CD8-positive, alpha-beta memory T cell (primary cell): Measurements from ENCODE around the gene PTPRJ. TPM values are rescaled to one million over a fixed set of nuclear protein-coding genes. Genes with fewer than 3 reads are reported as not detected.

Experiments
- CTCF ChIA-PET: fragments of 350-600 bp; sonication (Branson Sonifier 250); formaldehyde crosslinking; loops from one replicate; lab custom pipeline; 2021; ENCODE audit warnings: antibody characterized with exemption; lab: Charles Lee
- POLR2A ChIA-PET: fragments of 350-600 bp; sonication (Branson Sonifier 250); formaldehyde crosslinking; loops from one replicate; lab custom pipeline; 2021; ENCODE audit warnings: antibody characterized with exemption; lab: Charles Lee
- DNase-seq, 5 donors: peaks; one replicate each; pipeline versions ENCODE4 v3.0.0 to v3.0.0-alpha.2; 2020 to 2022; ENCODE audit warnings: mixed read lengths in 1 of 5
- H3K27ac ChIP-seq: one replicate; pipeline ENCODE4 v1.7.0; 2013; ENCODE audit warnings: low read depth, mild to moderate bottlenecking, low read length, moderate library complexity
- H3K27me3 ChIP-seq: 2 replicates; pipeline ENCODE4 v1.7.0; 2013; ENCODE audit warnings: low read length, mild to moderate bottlenecking; ENCODE audit not compliant: insufficient read depth, poor library complexity, severe bottlenecking
- H3K36me3 ChIP-seq: 2 replicates; pipeline ENCODE4 v1.7.0; 2013; ENCODE audit warnings: mild to moderate bottlenecking, low read length, moderate library complexity; ENCODE audit not compliant: insufficient read depth
- H3K4me1 ChIP-seq: 2 replicates; pipeline ENCODE4 v1.7.0; 2013; ENCODE audit warnings: mild to moderate bottlenecking, low read length, moderate library complexity; ENCODE audit not compliant: insufficient read depth
- H3K4me3 ChIP-seq: 2 replicates; pipeline ENCODE4 v1.7.0; 2013; ENCODE audit warnings: mild to moderate bottlenecking, low read length
- H3K9me3 ChIP-seq: 2 replicates; pipeline ENCODE4 v1.7.0; 2013; ENCODE audit warnings: mild to moderate bottlenecking, low read length
- H3K27ac Mint-ChIP-seq, 8 donors: one replicate each; pipeline ENCODE4 v1.8.0; 2020 to 2021; ENCODE audit warnings: mixed read lengths in 8 of 8, mild to moderate bottlenecking in 6 of 8, inconsistent platforms in 3 of 8, moderate library complexity in 3 of 8
- H3K27me3 Mint-ChIP-seq, 2 donors: one replicate each; pipeline ENCODE4 v1.8.0; 2020 to 2021; ENCODE audit warnings: mixed read lengths in 2 of 2, mild to moderate bottlenecking in 1 of 2, moderate library complexity in 1 of 2
- H3K36me3 Mint-ChIP-seq, 3 donors: one replicate each; pipeline ENCODE4 v1.8.0; 2020 to 2021; ENCODE audit warnings: mixed read lengths in 3 of 3, inconsistent platforms in 1 of 3, mild to moderate bottlenecking in 1 of 3
- H3K4me1 Mint-ChIP-seq, 3 donors: one replicate each; pipeline ENCODE4 v1.8.0; 2020 to 2021; ENCODE audit warnings: mixed read lengths in 3 of 3, inconsistent platforms in 1 of 3, mild to moderate bottlenecking in 1 of 3
- H3K4me3 Mint-ChIP-seq, 7 donors: one replicate each; pipeline ENCODE4 v1.8.0; 2020 to 2021; ENCODE audit warnings: mixed read lengths in 7 of 7, mild to moderate bottlenecking in 6 of 7, moderate library complexity in 4 of 7, inconsistent platforms in 2 of 7
- H3K9me3 Mint-ChIP-seq, 5 donors: one replicate each; pipeline ENCODE4 v1.8.0; 2020 to 2022; ENCODE audit warnings: mixed read lengths in 5 of 5, mild to moderate bottlenecking in 3 of 5, moderate library complexity in 2 of 5, inconsistent platforms in 1 of 5
- polyA plus RNA-seq: library from polyadenylated mRNA; unstranded; fragments of 300-500 nt; fragmentation: Illumina TruSeq; gene quantifications from one replicate; pipeline ENCODE4 v1.2.3, GENCODE V29; 2021
- total RNA-seq, 2 experiments: library from RNA; stranded (reverse); gene quantifications; one replicate each; pipeline ENCODE4 v1.2.3, GENCODE V29; 2021

The PTPRJ gene
- total and polyA plus RNA-seq, 3 experiments from 2014 or later: 16.0 to 25.6 (median 25.1) TPM

DNA sequence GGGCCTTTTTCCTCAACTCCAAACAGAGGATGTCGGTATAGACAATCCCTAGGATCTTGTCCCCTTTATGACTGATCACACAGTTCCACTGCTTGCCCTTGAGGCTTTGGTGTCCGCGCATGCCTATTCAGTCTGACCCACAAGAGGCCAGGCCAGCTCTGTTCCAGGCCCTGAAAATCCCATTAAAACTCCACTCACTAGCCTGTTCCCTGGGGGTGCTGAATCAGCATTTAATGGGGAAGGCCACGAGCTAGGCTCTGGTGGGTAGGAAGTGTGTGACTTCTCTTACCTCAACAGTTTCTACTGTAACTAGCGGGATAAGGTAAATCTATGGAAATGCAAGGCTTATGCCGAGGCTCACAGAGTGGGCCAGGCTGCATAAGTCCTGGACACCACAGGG lies 117.7 kb downstream of the PTPRJ start:
- H3K27me3 Mint-ChIP-seq: no peaks in the 10 kb centered on the region
- ChIA-PET CTCF (interaction anchor here (1.1 to 1.5 kb wide), 2 partner anchors 10 to 163 kb away, joined by 3 read pairs; no protein-coding TSS in a partner anchor), POLR2A (no interaction called here)
- peaks cover 52 to 76% (median 74%) of the 10 kb centered on the region in 3 donors for H3K4me1 Mint-ChIP-seq
- peak overlapping the region in 2 of 8 donors; percentile 29 to 47 for H3K27ac Mint-ChIP-seq
- H3K4me1 ChIP-seq: peaks cover 30% of the 10 kb centered on the region
- DNase-seq: no peak
- peaks cover 0 to 7% (median 0%) of the 10 kb centered on the region in 3 donors for H3K36me3 Mint-ChIP-seq
- H3K27me3 ChIP-seq: no peaks in the 10 kb centered on the region
- H3K9me3 ChIP-seq: no peaks in the 10 kb centered on the region
- no peaks in the 10 kb centered on the region for H3K36me3 ChIP-seq
- H3K4me3 ChIP-seq: no peak overlapping the region
- H3K4me3 Mint-ChIP-seq: no peak overlapping the region
- H3K27ac ChIP-seq: no peak overlapping the region
- no peaks in the 10 kb centered on the region for H3K9me3 Mint-ChIP-seq

DNA sequence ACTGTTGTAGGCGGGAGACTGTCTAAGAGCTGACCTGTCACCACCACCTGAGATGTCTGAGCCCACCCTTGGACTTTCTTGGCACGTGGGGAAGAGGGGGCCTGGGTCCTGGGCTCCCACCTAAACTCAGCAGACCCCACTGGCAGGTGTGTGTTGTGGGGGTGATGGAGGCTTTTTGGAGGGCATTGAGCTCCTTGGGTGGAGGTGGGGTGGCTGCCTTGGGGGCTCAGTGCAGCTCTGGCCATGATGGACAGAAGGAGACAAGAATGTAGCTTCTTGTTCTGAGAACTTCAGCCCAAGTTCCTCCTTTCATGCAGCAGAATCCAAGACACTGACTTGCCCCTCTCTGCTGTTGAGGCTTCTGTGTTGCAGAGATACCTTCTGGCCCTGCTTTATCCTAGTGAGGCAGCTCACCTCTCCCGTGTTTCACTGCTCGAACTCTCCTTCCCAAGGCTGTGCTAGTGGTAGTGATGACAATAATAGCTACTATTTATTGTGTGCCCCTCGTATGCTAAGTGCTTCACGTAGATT lies 119.6 kb downstream of the PTPRJ start:
- ChIA-PET POLR2A (no interaction called here), CTCF (interaction anchor here (0.7 to 1.5 kb wide), 2 partner anchors 10 to 96 kb away, joined by 3 to 12 read pairs; no protein-coding TSS in a partner anchor)
- H3K27me3 ChIP-seq: no peaks in the 10 kb centered on the region
- H3K27ac ChIP-seq: no peak overlapping the region
- H3K9me3 ChIP-seq: no peaks in the 10 kb centered on the region
- peaks cover 42 to 70% (median 69%) of the 10 kb centered on the region in 3 donors for H3K4me1 Mint-ChIP-seq
- no peak overlapping the region for H3K4me3 Mint-ChIP-seq
- no peaks in the 10 kb centered on the region for H3K27me3 Mint-ChIP-seq
- H3K36me3 ChIP-seq: no peaks in the 10 kb centered on the region
- peaks cover 17% of the 10 kb centered on the region for H3K4me1 ChIP-seq
- DNase-seq: no peak
- no peaks in the 10 kb centered on the region for H3K9me3 Mint-ChIP-seq
- no peak overlapping the region for H3K4me3 ChIP-seq
- peak overlapping the region in 1 of 8 donors; percentile 33 for H3K27ac Mint-ChIP-seq
- H3K36me3 Mint-ChIP-seq: peaks cover 0 to 7% (median 0%) of the 10 kb centered on the region in 3 donors

DNA sequence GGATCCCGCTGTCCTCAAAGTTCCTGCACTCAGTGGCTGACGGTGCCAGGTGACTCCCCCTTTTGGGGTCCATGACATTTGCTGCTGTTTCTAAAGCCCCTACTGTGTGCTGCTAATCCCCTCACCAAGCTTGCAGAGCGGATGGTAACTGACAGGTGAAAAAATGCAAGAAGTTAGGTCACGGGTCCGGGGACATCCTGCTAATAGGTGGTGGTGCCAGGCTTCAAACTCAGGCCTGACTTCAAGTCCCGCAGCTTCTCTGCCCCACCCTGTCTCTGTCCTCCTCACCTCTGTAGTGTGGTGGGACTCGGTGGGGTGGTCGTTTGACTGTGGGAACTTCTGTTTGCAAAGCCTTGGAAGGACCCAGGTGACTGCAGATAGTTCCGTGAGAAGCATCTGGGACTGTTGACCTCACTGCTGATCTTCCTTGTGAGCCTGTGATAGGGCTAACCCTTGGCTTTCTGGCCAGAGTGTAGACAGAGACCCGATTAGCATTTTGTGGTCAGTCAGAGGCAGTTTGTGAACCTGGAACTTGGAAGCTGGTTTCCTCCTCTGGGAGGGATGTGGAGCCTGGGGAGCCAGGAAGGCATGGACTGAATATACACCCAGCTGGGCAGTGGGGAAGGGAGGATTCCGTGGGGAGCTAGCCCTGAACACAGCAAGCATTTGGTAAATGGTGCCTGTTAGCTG lies 120.8 kb downstream of the PTPRJ start:
- Histone ChIP-seq H3K27ac (no peak overlapping the region), H3K27me3 (no peaks in the 10 kb centered on the region), H3K4me1 (peaks cover 21% of the 10 kb centered on the region), H3K36me3 (no peaks in the 10 kb centered on the region), H3K4me3 (no peak overlapping the region), H3K9me3 (no peaks in the 10 kb centered on the region)
- no peak for DNase-seq
- Mint-ChIP-seq H3K4me1 (peaks cover 47 to 73% (median 71%) of the 10 kb centered on the region in 3 donors), H3K27me3 (no peaks in the 10 kb centered on the region), H3K9me3 (no peaks in the 10 kb centered on the region), H3K27ac (peak overlapping the region in 3 of 8 donors; percentile 37 to 64 (median 60)), H3K36me3 (peaks cover 0 to 7% (median 0%) of the 10 kb centered on the region in 3 donors), H3K4me3 (no peak overlapping the region)
- CTCF ChIA-PET: interaction anchor here (1.1 to 1.5 kb wide), 2 partner anchors 9 to 167 kb away, joined by 4 to 12 read pairs; no protein-coding TSS in a partner anchor
- POLR2A ChIA-PET: no interaction called here

DNA sequence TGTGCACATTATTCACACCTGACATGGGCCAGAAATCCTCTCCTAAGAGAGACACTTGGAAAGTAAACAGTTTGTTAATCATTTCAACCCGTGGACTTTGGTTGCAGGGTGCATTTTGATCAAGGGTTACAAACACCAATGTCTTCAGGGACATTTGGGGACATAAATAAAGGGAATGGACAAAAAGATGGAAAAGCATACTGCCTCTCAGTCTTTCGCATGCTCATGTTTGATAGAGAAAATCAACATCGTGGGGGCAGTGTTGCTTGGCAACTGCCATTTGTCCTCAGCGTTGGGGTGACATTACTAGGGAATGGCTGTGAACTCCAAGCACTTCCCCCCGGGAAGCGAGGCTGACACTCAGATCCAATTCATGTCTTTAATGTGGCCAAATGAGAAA lies 121.6 kb downstream of the PTPRJ start:
- POLR2A ChIA-PET: no interaction called here
- H3K27ac ChIP-seq: no peak overlapping the region
- peak overlapping the region in 3 of 8 donors; percentile 49 to 64 (median 60) for H3K27ac Mint-ChIP-seq
- H3K4me3 ChIP-seq: no peak overlapping the region
- H3K27me3 ChIP-seq: no peaks in the 10 kb centered on the region
- peaks cover 27% of the 10 kb centered on the region for H3K4me1 ChIP-seq
- peaks cover 49 to 73% (median 72%) of the 10 kb centered on the region in 3 donors for H3K4me1 Mint-ChIP-seq
- no peak for DNase-seq
- H3K27me3 Mint-ChIP-seq: no peaks in the 10 kb centered on the region
- CTCF ChIA-PET: no interaction called here
- H3K4me3 Mint-ChIP-seq: no peak overlapping the region
- peaks cover 0 to 4% (median 0%) of the 10 kb centered on the region in 3 donors for H3K36me3 Mint-ChIP-seq
- no peaks in the 10 kb centered on the region for H3K36me3 ChIP-seq
- H3K9me3 Mint-ChIP-seq: no peaks in the 10 kb centered on the region
- H3K9me3 ChIP-seq: no peaks in the 10 kb centered on the region

DNA sequence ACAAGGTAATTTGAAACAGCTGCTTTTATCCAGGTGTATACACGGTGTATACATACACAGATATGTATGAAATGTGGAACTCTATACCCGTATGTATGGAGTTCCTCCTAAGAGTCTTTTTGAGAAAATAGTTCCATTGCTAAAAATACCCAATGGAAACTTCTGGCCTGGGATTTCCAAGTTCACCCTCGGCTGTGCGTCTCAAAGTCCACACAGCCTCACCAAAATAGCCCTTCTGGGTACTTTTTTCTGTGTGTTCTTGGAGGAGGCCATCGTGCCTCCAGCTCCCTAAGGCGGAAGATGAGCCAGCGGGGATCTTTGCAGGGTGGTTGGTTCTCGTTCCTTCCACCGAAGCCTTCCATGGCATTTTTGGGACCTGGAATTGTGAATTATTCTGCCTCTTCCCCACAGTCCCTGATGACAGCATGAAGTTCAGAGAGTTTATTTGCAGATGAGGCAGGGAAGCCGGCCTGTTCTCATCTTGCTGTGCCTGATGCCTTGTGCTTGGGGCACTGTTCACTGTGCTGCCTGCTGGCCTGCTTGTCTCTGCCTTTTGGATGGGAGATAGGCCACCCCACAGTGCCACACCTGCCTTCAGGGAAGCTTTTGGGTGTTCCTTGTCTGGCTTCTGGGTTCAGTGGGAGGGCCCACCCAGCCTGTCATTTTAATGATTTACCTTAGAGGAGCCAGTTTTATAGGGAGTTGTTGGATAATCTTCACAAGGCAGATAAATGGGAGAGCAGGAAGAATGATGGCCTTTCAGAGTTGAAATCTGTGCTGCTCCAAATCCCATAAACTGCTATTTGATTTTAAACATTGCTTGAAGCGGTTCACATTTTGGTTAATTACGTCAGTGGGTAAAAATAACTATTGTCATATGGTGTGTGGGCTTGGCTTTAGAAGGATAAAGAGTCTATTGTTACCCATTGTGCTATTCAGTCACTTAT lies 123.5 kb downstream of the PTPRJ start:
- POLR2A ChIA-PET: no interaction called here
- Mint-ChIP-seq H3K27ac (peak overlapping the region in 6 of 8 donors; percentile 41 to 89 (median 62)), H3K27me3 (no peaks in the 10 kb centered on the region), H3K36me3 (peaks cover 0 to 2% (median 0%) of the 10 kb centered on the region in 3 donors), H3K4me3 (no peak overlapping the region), H3K4me1 (peaks cover 59 to 86% (median 83%) of the 10 kb centered on the region in 3 donors), H3K9me3 (no peaks in the 10 kb centered on the region)
- DNase-seq: no peak
- Histone ChIP-seq H3K27ac (no peak overlapping the region), H3K36me3 (no peaks in the 10 kb centered on the region), H3K4me1 (peaks cover 39% of the 10 kb centered on the region), H3K27me3 (no peaks in the 10 kb centered on the region), H3K4me3 (no peak overlapping the region), H3K9me3 (no peaks in the 10 kb centered on the region)
- CTCF ChIA-PET: interaction anchor here (11.1 kb wide), 1 partner anchor 168 kb away, joined by 210 read pairs; no protein-coding TSS in a partner anchor

DNA sequence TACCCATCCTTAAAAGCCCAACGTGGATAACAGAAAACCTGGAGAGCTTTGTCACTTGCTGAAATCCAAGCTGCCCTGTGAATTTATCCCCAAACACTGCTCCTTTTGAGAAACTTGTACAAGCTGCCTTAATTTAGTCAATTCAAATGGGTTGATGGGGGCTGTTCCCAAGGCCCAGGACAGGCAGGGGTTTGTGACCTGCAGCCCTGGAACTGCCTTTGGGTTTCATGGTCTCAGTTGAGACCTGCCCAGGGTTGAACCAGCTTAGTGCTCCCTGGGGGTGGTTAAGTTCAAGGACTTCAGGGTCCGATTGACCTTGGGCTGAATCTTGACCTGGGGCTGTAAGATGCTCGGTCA lies 124.2 kb downstream of the PTPRJ start:
- ChIA-PET POLR2A (no interaction called here), CTCF (interaction anchor here (0.7 to 11.1 kb wide), 2 partner anchors 48 to 169 kb away, joined by 3 to 210 read pairs; no protein-coding TSS in a partner anchor)
- Histone ChIP-seq H3K4me1 (peaks cover 39% of the 10 kb centered on the region), H3K4me3 (no peak overlapping the region), H3K36me3 (no peaks in the 10 kb centered on the region), H3K27ac (no peak overlapping the region), H3K9me3 (no peaks in the 10 kb centered on the region), H3K27me3 (no peaks in the 10 kb centered on the region)
- H3K36me3 Mint-ChIP-seq: peaks cover 0 to under 1% (median 0%) of the 10 kb centered on the region in 3 donors
- no peaks in the 10 kb centered on the region for H3K9me3 Mint-ChIP-seq
- peak overlapping the region in 2 of 8 donors; percentile 26 to 57 for H3K27ac Mint-ChIP-seq
- no peaks in the 10 kb centered on the region for H3K27me3 Mint-ChIP-seq
- H3K4me3 Mint-ChIP-seq: no peak overlapping the region
- H3K4me1 Mint-ChIP-seq: peaks cover 61 to 86% (median 85%) of the 10 kb centered on the region in 3 donors
- DNase-seq: no peak

DNA sequence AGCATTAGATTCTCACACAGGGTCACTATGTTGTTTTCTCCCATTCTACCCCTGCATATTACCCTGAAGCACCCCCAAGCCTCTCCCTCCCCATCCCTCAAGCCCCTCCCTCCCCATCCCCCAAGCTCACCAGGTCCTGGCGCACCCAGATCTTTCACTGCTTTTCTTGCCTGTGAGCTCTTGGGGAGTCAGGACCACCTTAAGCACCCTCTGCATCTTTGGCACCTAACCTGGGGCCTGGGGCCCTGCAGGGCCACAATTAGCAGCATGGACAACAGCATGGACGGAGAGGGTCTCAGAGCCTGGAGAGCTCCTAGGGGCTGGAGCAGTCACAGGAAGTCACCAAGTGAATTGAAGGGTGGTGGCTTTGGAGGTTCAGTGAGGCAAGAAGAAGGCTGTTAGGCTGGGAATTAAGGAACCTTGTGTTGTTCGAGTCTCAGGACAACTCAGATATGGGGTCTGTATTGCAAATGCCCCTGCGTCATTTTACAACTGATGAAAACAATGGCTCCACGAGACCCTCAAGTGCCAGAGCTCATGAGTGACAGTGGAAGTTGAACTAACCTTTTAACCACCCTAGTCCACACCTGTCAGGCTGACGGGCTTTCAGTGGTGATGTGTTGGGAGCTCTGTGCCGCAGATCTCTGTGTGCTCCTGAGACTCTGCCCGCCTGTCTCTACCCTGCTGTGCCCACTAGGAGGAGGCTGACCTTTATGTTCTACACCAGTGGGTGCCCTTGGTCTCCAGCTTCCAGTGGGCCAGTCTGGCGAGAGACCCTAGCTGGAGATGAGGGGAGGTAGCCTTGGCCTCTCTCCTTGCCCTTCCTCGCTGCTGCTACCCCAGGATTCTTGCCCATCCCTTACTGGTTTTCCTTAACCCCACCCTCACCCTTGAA lies 125.0 kb downstream of the PTPRJ start:
- Histone ChIP-seq H3K36me3 (no peaks in the 10 kb centered on the region), H3K4me1 (peaks cover 37% of the 10 kb centered on the region), H3K27ac (no peak overlapping the region), H3K9me3 (no peaks in the 10 kb centered on the region), H3K27me3 (no peaks in the 10 kb centered on the region), H3K4me3 (no peak overlapping the region)
- H3K9me3 Mint-ChIP-seq: no peaks in the 10 kb centered on the region
- POLR2A ChIA-PET: no interaction called here
- peak overlapping the region in 5 of 8 donors; percentile 4 to 72 (median 51) for H3K27ac Mint-ChIP-seq
- CTCF ChIA-PET: interaction anchor here (0.7 to 11.1 kb wide), 2 partner anchors 49 to 170 kb away, joined by 3 to 210 read pairs; no protein-coding TSS in a partner anchor
- H3K27me3 Mint-ChIP-seq: no peaks in the 10 kb centered on the region
- no peaks in the 10 kb centered on the region for H3K36me3 Mint-ChIP-seq
- peaks cover 63 to 89% (median 85%) of the 10 kb centered on the region in 3 donors for H3K4me1 Mint-ChIP-seq
- H3K4me3 Mint-ChIP-seq: no peak overlapping the region
- DNase-seq: no peak
